NCI-H1694 (cell line): ENCODE measurements around the gene UNC79.

Source experiments
- DNase-seq: peaks from one replicate; lab custom pipeline; 2025; lab: John Stamatoyannopoulos, UW

Gene UNC79

DNA sequence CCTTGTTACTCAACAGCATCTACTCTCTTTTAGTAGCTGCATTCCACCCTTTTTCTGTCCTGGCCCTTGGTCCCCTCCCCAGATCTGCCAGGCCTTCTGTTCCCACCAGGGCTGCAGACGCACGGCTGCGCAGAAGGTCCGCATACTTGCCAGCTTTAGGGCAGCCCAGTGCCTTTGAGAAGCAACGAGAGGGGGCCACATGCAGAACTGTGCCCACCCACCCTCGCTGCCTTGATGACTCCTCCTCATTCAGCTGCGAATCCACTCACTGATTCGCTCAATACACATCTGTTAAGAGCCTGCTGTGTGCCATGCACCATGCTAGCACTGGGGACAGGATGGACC lies 318.3 kb downstream of the UNC79 start:
- DNase-seq: no peak

DNA sequence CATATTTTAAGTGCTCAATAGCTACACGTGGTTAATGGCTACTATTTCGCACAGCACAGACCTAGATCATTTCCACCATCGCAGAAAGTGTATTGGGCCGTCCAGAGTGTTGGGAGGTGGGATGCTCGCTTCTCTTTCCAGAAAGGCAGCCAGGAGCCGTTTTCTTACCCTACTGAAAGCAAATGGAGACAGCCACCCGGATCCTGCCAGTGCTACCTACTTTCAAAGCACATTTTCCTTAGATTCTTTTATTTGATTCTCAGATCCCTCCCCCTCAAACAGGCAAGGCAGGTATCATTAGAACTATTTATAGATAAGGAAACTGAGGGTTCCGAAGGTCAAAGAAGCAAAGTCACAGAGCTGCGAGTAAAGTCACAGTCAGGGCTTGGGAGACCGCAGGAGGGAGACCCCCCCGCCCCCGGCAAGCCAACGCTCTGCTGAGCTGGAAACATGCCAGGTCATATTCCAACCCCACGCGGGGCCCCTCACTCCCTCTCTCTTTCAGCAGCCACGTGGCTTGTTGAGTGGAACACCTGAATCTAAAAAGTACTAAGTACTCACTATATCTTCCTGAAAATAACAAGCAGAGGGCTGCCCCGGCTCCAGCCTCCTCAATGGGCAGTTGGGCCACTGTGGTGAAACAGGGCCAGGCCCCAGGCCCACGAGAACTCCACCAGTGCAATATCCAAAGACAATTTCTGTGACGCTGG lies 321.4 kb downstream of the UNC79 start:
- no peak for DNase-seq

DNA sequence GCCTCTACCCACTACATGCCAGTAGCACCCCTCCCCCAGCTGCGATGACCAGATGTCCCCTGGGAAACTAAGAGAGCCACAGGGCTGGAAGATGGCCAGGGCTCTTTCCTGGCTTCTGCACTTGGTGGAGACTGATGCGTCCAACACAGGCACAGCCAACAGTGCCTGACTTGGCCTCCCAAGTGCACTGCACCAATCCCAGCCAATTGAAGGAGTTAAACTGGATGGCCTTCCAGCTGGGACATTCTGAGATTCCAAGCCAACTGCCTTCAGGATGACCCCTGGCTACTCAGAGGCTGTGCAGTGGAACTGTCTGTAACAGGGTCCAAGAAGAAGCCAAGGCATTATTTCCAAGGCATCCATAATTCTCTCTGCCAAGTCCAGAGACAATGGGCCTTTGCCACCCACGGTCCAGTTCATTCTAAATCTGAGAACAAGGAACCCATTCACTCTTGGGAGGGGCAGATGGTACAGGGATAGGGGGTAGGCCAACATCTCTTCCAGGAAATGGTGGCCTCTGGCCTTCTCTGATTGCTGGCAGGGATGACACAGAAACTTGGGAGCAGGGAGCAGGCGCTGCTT lies 322.3 kb downstream of the UNC79 start:
- DNase-seq: no peak

DNA sequence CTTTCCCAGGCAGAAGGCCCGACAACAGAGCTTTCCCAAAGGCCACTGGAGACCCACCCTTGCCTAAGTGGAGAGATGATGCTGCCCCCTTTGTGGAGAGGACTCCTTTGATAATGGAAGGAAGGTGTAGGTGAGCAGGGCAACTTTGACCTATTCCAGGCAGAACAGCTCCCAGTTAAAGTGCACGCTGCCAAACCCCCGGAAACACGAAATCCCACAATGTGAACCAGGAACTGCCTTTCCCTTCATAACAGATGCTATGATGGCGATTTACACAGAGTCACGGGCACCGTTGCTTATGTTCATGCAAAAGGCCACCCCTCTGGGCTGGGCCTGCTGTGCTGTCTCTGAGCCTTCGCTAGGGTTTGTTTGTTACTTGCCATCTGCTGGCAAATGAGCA lies 322.9 kb downstream of the UNC79 start:
- DNase-seq: no peak

GRCh38 chr14:93757206-93757605 lies 326.5 kb downstream of the UNC79 start:
- DNase-seq: no peak
